Cardiac fibroblast (primary cell): Measurements from ENCODE around the gene BPIFB2.

Source experiments
- DNase-seq, 2 donors: peaks; one replicate each; pipeline versions ENCODE4 v3.0.0 to v3.0.0-alpha.2; 2010; ENCODE audit warnings: low read depth in 2 of 2
- H3K4me3 ChIP-seq, 2 donors: replicated peaks in 1 of 2; 1 replicate in 1 of 2; 2 replicates in 1 of 2; pipeline ENCODE4 v1.5.1; 2011; ENCODE audit warnings: low read depth in 2 of 2, low read length in 2 of 2, mild to moderate bottlenecking in 2 of 2, moderate library complexity in 1 of 2
- TF ChIP-seq, protein P1 (sequence below): IDR thresholded peaks from one replicate; pipeline ENCODE4 v1.5.1; 2011; ENCODE audit warnings: low read depth, mild to moderate bottlenecking, low read length, inconsistent platforms

The BPIFB2 gene

DNA sequence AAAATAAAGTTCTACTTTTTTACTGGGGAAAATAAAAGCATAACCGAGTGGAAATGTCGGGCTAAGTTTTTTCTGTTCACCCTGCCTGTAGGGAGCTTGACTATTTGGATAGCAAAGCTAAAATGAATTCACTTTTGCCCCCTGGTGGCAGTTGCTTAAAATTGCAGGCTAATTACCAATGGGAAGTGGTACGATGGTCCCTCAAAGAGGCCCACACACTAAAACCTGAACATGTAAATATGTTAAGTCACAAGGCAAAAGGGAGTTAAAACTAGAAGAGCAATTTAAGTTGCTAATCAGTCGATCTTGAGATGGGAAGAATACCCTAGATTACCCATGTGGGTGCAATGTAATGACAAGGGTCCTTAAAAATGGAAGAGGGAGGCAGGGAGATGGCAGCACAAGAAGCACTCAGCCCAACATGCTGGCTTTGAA, 2.4 kb upstream of the BPIFB2 start:
- DNase-seq: peak in 1 of 2 donors; percentile 25
- TF ChIP-seq, protein P1, sequence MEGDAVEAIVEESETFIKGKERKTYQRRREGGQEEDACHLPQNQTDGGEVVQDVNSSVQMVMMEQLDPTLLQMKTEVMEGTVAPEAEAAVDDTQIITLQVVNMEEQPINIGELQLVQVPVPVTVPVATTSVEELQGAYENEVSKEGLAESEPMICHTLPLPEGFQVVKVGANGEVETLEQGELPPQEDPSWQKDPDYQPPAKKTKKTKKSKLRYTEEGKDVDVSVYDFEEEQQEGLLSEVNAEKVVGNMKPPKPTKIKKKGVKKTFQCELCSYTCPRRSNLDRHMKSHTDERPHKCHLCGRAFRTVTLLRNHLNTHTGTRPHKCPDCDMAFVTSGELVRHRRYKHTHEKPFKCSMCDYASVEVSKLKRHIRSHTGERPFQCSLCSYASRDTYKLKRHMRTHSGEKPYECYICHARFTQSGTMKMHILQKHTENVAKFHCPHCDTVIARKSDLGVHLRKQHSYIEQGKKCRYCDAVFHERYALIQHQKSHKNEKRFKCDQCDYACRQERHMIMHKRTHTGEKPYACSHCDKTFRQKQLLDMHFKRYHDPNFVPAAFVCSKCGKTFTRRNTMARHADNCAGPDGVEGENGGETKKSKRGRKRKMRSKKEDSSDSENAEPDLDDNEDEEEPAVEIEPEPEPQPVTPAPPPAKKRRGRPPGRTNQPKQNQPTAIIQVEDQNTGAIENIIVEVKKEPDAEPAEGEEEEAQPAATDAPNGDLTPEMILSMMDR: peak; percentile 39
- no peak overlapping the region for H3K4me3 ChIP-seq

DNA sequence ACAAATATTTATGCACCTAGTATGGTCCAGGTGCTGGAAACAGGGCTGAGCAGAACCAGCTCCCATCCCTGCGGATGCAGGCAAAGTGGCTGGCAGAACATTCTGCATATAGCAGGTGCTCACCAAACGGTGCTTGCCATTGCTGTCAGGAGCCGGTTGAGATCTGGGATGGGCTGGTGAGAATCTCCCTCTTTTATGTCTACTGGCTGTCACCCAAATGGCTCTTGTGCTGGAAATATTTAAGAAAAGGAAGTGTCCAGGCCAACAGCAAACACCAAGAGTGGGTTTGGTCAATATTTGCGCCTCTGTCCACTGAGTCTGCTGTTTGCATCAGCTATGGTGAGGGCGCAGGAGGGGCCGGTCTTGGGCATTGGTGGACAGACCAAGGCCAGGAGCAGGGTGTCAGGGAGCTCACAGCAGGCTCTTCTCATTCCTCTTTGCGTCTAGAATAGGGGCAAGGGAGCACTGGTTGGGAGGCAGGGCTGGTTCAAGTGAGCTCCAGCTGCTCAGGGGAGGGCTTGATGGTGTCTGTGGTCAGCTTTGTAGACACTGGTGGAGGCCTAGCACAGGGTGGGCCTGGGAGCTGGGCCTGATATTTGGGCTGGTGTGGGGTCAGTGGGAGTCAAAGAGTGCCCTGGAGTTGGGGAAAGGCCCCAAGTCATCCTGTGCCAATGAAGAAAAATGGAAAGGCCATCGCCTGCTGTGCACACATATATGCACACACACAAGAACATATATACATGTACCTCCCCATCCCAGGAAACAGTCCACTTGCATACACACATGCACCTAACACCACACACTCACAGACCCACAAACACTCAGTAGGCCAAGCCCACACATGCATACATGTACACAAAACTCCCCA, 1.4 kb upstream of the BPIFB2 start:
- no peak for DNase-seq
- TF ChIP-seq, protein P1: no peak
- no peak overlapping the region for H3K4me3 ChIP-seq

DNA sequence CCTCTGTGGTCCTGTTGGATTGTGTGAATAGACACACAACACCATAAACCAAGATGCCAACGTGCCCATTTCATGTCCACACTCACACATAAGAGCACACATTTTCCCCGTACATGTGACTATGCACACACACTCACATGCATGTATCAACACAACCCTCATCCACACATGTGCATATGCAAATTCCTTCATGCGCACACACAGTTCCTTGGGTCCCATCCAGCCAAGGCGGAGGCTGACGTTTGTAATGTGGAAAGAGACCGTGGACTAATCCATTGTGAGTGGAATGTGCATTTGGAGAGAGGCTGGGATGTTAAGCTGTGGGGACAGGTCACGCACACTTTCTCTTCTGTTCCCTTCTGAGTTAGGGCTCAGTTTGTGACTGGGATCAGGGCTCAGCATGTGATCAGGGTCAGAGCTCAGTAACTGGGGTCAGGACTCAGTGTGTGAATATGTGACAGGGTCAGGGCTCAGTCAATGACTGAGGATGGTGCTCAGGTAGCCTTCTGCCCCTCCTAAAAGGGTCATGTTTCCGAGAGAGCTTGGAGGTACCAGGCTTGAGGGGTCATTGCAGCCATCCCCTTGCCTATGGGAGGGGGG, 628 bp upstream of the BPIFB2 start:
- H3K4me3 ChIP-seq: no peak overlapping the region
- TF ChIP-seq, protein P1: no peak
- no peak for DNase-seq

DNA sequence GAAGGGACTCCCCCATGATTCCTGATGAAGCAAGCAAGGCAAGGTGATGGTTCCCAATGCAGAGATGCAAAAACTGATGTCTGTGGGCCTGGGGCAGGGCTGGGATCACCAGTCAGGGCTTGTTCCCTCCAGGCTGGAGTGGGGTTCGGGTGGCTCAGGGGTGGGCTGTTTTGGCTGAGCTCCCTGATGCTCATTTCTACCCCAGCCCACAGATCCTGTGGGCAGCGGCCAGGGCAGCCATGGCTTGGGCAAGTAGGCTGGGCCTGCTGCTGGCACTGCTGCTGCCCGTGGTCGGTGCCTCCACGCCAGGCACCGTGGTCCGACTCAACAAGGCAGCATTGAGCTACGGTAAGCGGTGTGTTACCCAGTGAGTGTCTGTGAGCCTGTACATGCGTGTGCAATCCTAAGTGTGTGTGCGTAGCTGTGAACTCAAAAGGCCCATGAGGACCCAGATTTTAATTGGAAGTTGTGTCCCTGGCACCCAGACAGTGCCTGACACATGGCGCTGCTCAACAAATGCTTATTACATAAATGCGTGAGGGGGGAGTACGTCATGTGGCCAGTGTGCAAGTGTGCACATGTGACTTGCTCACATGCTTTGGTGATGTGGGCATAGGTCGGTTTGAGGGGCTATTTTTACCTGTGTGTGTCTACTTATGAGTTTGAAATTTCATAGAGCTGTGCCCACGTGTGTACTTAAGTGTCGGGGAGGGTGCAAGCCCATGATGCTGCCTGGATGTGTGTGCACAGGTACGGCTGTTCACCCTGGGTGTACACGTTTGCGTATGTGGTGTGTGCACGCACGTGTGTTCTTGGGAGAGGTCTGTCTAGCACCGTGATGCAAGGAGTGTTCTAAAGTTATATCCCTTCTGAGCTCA, 1.1 kb downstream of the BPIFB2 start:
- TF ChIP-seq, protein P1: no peak
- no peak overlapping the region for H3K4me3 ChIP-seq
- no peak for DNase-seq

DNA sequence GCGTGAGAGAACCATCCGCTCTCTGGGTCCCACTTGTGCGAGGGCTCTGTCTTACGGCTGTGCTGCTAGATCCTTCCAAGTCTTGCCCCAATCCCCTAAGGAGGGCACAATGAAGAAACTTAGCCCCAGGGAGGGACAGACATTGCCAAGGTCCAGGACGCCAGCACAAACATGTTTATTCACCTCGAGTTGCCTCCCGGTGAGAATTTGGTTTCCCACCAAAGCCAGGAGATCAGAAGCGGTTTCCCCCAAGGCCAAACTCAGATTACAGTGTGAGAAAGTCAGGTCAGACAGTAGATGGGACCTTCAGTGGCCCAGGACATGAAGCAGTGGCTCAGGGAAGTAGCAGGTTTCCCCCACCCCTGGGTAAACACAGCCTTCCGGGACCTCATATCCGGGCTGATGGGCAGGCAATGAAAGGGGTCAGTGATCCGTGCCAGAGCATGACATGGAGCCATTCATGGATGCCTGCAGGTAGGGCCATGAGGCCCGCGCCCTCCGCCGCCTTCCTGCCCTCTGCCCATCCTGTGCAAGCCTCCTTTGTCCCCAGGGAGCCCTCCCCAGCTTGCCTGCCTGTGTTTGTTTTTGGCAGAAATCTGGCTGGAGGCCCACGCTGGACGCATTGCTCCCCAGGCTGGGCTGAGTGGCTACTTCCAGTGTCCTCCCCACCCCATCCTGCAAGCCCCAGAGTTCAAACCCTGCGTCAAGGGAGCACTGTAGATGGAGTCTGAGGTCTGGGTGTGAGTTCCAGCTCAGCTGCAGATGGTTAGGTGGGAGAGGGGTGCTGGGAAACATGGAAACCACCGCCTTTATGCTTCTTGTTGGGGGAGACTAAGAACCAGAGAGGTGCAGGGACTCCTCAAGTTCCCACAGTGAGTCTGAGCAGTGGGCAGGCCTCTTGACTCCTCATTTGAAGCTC, 2.0 kb downstream of the BPIFB2 start:
- no peak overlapping the region for H3K4me3 ChIP-seq
- TF ChIP-seq, protein P1: no peak
- DNase-seq: no peak

DNA sequence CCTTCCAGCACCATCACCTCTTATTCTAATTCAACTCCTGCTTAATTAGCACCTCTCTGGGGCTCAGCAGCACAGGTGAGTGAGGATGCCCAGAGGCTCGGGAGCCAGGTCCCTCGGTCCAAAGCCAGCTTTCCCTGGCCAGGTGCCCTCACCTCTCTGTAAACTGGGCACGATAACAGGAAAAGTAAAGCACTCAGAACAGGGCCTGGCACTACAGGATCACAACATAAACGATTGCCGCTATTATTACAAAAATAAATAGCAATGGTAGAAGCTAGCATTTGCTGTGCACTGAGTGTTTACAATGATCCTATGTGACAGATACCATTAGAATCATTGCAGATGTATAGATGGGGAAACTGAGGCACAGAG, 2.6 kb downstream of the BPIFB2 start:
- DNase-seq: no peak
- no peak overlapping the region for H3K4me3 ChIP-seq
- TF ChIP-seq, protein P1: no peak
